ENCODE results near the gene ZNF319.

The ZNF319 gene

GRCh38 chr16:57951204-57951960, 49.1 kb downstream of the ZNF319 start:
- no peak for DNase-seq

- no peak for DNase-seq
Measured at GRCh38 chr16:57950382-57950781, 50.1 kb downstream of the ZNF319 start.

GRCh38 chr16:57949595-57950238, 50.8 kb downstream of the ZNF319 start:
- DNase-seq = no peak

GRCh38 chr16:57949013-57949412, 51.5 kb downstream of the ZNF319 start:
- no peak for DNase-seq

GRCh38 chr16:57948027-57948426, 52.4 kb downstream of the ZNF319 start:
- no peak for DNase-seq

- DNase-seq = no peak
Measured at GRCh38 chr16:57947261-57947660, 53.2 kb downstream of the ZNF319 start.

- no peak for DNase-seq
Measured at GRCh38 chr16:57946181-57946801, 54.2 kb downstream of the ZNF319 start.

- no peak for DNase-seq
Measured at GRCh38 chr16:57945740-57946138, 54.7 kb downstream of the ZNF319 start.

- no peak for DNase-seq
Measured at GRCh38 chr16:57944970-57945739, 55.3 kb downstream of the ZNF319 start.
